Ovary (tissue), 3 donors: ENCODE measurements around the gene EAF1.

Experiments
- EP300 ChIP-seq: sonication (generic); formaldehyde crosslinking; IDR thresholded peaks from one replicate; pipeline ENCODE4 v1.6.1; 2017; ENCODE audit warnings: antibody characterized with exemption
- TF ChIP-seq, protein P1 (sequence below), 3 donors: fragments of 450-650 bp in 2 of 3; fragments of 200-600 bp in 1 of 3; IDR thresholded peaks; one replicate each; pipeline versions ENCODE4 v1.5.1 to v1.8.0; 2016 to 2022; ENCODE audit warnings: antibody characterized with exemption in 3 of 3, mild to moderate bottlenecking in 1 of 3
- donor health status: DM: no; HTN: no; CAD: no.

GRCh38 chr3:15390460-15390859 is 36.9 kb upstream of the EAF1 start:
- TF ChIP-seq, protein P1, sequence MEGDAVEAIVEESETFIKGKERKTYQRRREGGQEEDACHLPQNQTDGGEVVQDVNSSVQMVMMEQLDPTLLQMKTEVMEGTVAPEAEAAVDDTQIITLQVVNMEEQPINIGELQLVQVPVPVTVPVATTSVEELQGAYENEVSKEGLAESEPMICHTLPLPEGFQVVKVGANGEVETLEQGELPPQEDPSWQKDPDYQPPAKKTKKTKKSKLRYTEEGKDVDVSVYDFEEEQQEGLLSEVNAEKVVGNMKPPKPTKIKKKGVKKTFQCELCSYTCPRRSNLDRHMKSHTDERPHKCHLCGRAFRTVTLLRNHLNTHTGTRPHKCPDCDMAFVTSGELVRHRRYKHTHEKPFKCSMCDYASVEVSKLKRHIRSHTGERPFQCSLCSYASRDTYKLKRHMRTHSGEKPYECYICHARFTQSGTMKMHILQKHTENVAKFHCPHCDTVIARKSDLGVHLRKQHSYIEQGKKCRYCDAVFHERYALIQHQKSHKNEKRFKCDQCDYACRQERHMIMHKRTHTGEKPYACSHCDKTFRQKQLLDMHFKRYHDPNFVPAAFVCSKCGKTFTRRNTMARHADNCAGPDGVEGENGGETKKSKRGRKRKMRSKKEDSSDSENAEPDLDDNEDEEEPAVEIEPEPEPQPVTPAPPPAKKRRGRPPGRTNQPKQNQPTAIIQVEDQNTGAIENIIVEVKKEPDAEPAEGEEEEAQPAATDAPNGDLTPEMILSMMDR (IDR thresholded peaks at IDR 0.05) = no peak
- TF ChIP-seq EP300 = no peak
